Epithelial cell of esophagus (primary cell): ENCODE measurements around the gene PNPLA7.

Experiments
- DNase-seq: peaks from one replicate; pipeline ENCODE4 v3.0.0; 2010; ENCODE audit warnings: low read depth
- H3K4me3 ChIP-seq: 2 replicates; pipeline ENCODE4 v1.5.1; 2011; ENCODE audit warnings: mild to moderate bottlenecking, low read length, control low read depth
- CTCF ChIP-seq: IDR thresholded peaks from 2 replicates; pipeline ENCODE4 v1.5.1; 2011; ENCODE audit warnings: low read depth, mild to moderate bottlenecking, low read length, control low read depth, inconsistent platforms; ENCODE audit not compliant: insufficient read depth; ENCODE audit errors: missing control alignments

The PNPLA7 gene

GRCh38 chr9:137457406-137458193 is 92.6 kb downstream of the PNPLA7 start:
- no peak for DNase-seq
- peak overlapping the region; percentile 61 for H3K4me3 ChIP-seq
- no peak for TF ChIP-seq CTCF

GRCh38 chr9:137456864-137457405 is 93.3 kb downstream of the PNPLA7 start:
- no peak overlapping the region for H3K4me3 ChIP-seq
- no peak for TF ChIP-seq CTCF
- no peak for DNase-seq

GRCh38 chr9:137456061-137456863 is 93.9 kb downstream of the PNPLA7 start:
- no peak for DNase-seq
- no peak overlapping the region for H3K4me3 ChIP-seq
- no peak for TF ChIP-seq CTCF

- no peak for DNase-seq
- no peak for TF ChIP-seq CTCF
- H3K4me3 ChIP-seq = no peak overlapping the region
Measured at GRCh38 chr9:137455359-137455991, 94.7 kb downstream of the PNPLA7 start.

GRCh38 chr9:137454597-137455358 is 95.4 kb downstream of the PNPLA7 start:
- TF ChIP-seq CTCF = no peak
- peak overlapping the region; percentile 49 for H3K4me3 ChIP-seq
- DNase-seq = peak; percentile 29

- peak overlapping the region; percentile 49 for H3K4me3 ChIP-seq
- DNase-seq = peak; percentile 47
- no peak for TF ChIP-seq CTCF
Measured at GRCh38 chr9:137454145-137454596, 96.0 kb downstream of the PNPLA7 start.
